ENCODE measurements around the gene UGT2A3. TPM values are rescaled to one million over a fixed set of nuclear protein-coding genes. Genes with fewer than 3 reads are reported as not detected.

Gene UGT2A3
- total and polyA plus RNA-seq, 2 experiments from 2014 or later: 30.3 to 126 TPM

DNA sequence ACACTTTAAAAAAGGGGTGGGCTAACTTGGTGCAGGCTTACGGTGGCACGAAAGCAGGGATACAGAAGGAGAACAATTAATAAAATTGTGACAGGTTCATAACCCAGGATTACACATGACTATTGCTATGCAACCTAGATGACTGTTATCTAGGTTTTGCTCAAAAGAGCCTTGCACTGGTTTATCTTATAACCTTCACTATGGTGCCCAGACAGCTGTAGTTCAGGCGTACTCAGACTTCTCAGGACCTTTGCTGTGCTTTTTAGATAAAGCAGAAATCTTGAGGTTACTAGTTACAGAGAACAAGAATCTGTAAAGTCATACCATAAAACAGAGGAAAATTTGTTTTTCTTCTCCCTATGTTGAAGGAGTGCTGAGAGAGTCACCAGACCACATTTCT lies 44.4 kb downstream of the UGT2A3 start:
- peak overlapping the region; percentile 4 for H2AFZ ChIP-seq
- TF ChIP-seq EZH2phosphoT487 (IDR thresholded peaks at IDR 0.05; ENCODE audit: low read depth, severe bottlenecking, unreplicated experiment) (no peak), EZH2 (IDR thresholded peaks at IDR 0.05; ENCODE audit: borderline replicate concordance) (no peak)
- TF ChIP-seq, protein P1, sequence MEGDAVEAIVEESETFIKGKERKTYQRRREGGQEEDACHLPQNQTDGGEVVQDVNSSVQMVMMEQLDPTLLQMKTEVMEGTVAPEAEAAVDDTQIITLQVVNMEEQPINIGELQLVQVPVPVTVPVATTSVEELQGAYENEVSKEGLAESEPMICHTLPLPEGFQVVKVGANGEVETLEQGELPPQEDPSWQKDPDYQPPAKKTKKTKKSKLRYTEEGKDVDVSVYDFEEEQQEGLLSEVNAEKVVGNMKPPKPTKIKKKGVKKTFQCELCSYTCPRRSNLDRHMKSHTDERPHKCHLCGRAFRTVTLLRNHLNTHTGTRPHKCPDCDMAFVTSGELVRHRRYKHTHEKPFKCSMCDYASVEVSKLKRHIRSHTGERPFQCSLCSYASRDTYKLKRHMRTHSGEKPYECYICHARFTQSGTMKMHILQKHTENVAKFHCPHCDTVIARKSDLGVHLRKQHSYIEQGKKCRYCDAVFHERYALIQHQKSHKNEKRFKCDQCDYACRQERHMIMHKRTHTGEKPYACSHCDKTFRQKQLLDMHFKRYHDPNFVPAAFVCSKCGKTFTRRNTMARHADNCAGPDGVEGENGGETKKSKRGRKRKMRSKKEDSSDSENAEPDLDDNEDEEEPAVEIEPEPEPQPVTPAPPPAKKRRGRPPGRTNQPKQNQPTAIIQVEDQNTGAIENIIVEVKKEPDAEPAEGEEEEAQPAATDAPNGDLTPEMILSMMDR (IDR thresholded peaks at IDR 0.05; ENCODE audit: poor library complexity): no peak
- no peak overlapping the region for H3K4me3 ChIP-seq
- no peaks in the 10 kb centered on the region for H3K27me3 ChIP-seq
- peaks cover 21% of the 10 kb centered on the region for H3K79me2 ChIP-seq
- H3K4me2 ChIP-seq: peak overlapping the region; percentile 69
- no peaks in the 10 kb centered on the region for H3K9me2 ChIP-seq (replicated peaks; ENCODE audit: insufficient read depth)
- DNase-seq (ENCODE audit: low spot score): peak; percentile 21
- no peaks in the 10 kb centered on the region for H3K9me3 ChIP-seq (ENCODE audit: low read depth)
- no peaks in the 10 kb centered on the region for H4K20me1 ChIP-seq (ENCODE audit: insufficient read depth, poor library complexity, severe bottlenecking)
- 38% methylated on average over 3 of the region's 3 CpGs for WGBS (ENCODE audit: low lambda C conversion rate, missing lambda C conversion rate)
- no peaks in the 10 kb centered on the region for H3K36me3 ChIP-seq (replicated peaks; ENCODE audit: insufficient read depth, low read depth)
- peak overlapping the region; percentile 91 for H3K27ac ChIP-seq
- H3K4me1 ChIP-seq (ENCODE audit: insufficient read depth): peaks cover 32% of the 10 kb centered on the region

- no peak for TF ChIP-seq EZH2phosphoT487 (IDR thresholded peaks at IDR 0.05; ENCODE audit: low read depth, severe bottlenecking, unreplicated experiment)
- no peak for TF ChIP-seq EZH2 (IDR thresholded peaks at IDR 0.05; ENCODE audit: borderline replicate concordance)
- TF ChIP-seq, protein P1 (IDR thresholded peaks at IDR 0.05; ENCODE audit: poor library complexity): no peak
- Histone ChIP-seq H3K4me1 (ENCODE audit: insufficient read depth) (peaks cover 32% of the 10 kb centered on the region), H3K79me2 (peaks cover 16% of the 10 kb centered on the region), H3K4me2 (peak overlapping the region; percentile 69), H2AFZ (peak overlapping the region; percentile 4), H3K9me2 (replicated peaks; ENCODE audit: insufficient read depth) (no peaks in the 10 kb centered on the region), H4K20me1 (ENCODE audit: insufficient read depth, poor library complexity, severe bottlenecking) (no peaks in the 10 kb centered on the region), H3K36me3 (replicated peaks; ENCODE audit: insufficient read depth, low read depth) (no peaks in the 10 kb centered on the region), H3K27ac (peak overlapping the region; percentile 91), H3K27me3 (no peaks in the 10 kb centered on the region), H3K4me3 (no peak overlapping the region), H3K9me3 (ENCODE audit: low read depth) (no peaks in the 10 kb centered on the region)
- no peak for DNase-seq (ENCODE audit: low spot score)
- WGBS (ENCODE audit: low lambda C conversion rate, missing lambda C conversion rate): 48% methylated on average over 9 of the region's 10 CpGs
Measured at GRCh38 chr4:68906780-68907137, 44.8 kb downstream of the UGT2A3 start.

- Histone ChIP-seq H4K20me1 (ENCODE audit: insufficient read depth, poor library complexity, severe bottlenecking) (no peaks in the 10 kb centered on the region), H3K27me3 (no peaks in the 10 kb centered on the region), H3K27ac (peak overlapping the region; percentile 91), H3K9me2 (replicated peaks; ENCODE audit: insufficient read depth) (no peaks in the 10 kb centered on the region), H2AFZ (peak overlapping the region; percentile 4), H3K4me3 (peak overlapping the region; percentile 21), H3K4me2 (peak overlapping the region; percentile 69), H3K4me1 (ENCODE audit: insufficient read depth) (peaks cover 32% of the 10 kb centered on the region), H3K36me3 (replicated peaks; ENCODE audit: insufficient read depth, low read depth) (no peaks in the 10 kb centered on the region), H3K79me2 (peaks cover 13% of the 10 kb centered on the region), H3K9me3 (ENCODE audit: low read depth) (no peaks in the 10 kb centered on the region)
- TF ChIP-seq EZH2phosphoT487 (IDR thresholded peaks at IDR 0.05; ENCODE audit: low read depth, severe bottlenecking, unreplicated experiment) (peak; percentile 76), EZH2 (IDR thresholded peaks at IDR 0.05; ENCODE audit: borderline replicate concordance) (no peak)
- TF ChIP-seq, protein P1 (IDR thresholded peaks at IDR 0.05; ENCODE audit: poor library complexity): no peak
- peak; percentile 63 for DNase-seq (ENCODE audit: low spot score)
- 24% methylated on average over 16 of the region's 16 CpGs for WGBS (ENCODE audit: low lambda C conversion rate, missing lambda C conversion rate)
Measured at GRCh38 chr4:68905939-68906779, 45.4 kb downstream of the UGT2A3 start.
